Right lobe of liver (tissue), 4 donors: ENCODE data around the gene DNAJB1.

ENCODE experiments used
- CTCF ChIP-seq, 4 donors: fragments of 200-600 bp in 3 of 4; fragments of 450-650 bp in 1 of 4; IDR thresholded peaks; one replicate each; pipeline versions ENCODE4 v1.5.1 to v1.8.0; 2016 to 2022; ENCODE audit warnings: antibody characterized with exemption in 4 of 4, mild to moderate bottlenecking in 2 of 4
- POLR2A ChIP-seq: fragments of 450-650 bp; IDR thresholded peaks from one replicate; pipeline ENCODE4 v1.6.1; 2017; ENCODE audit warnings: antibody characterized with exemption, mild to moderate bottlenecking
- donor health status: DM: no; HTN: no; CAD: no.
- donor health status: DM: no; HTN: no; CAD: no.
- donor health status: DM: no; HTN: yes; CAD: no.

- TF ChIP-seq POLR2A (no peak), CTCF (IDR thresholded peaks at IDR 0.05) (no peak)
Observed at GRCh38 chr19:14520543-14520942, 2.3 kb upstream of the DNAJB1 start.
